GM19452 (cell line): Measurements from ENCODE around the gene ULK4.
"Not testable (repeated sequence)": the region's sequence is repeated elsewhere in the genome, so short reads cannot be mapped to it uniquely, and the experiment has no call there.

Experiments used
- ATAC-seq: cut with Tn5 transposase; IDR thresholded peaks from one replicate; pipeline ENCODE4 v1.9.1; 2021; ENCODE audit not compliant: unreplicated experiment

Gene ULK4

GRCh38 chr3:41695806-41696205 is 266.1 kb downstream of the ULK4 start:
- not testable (repeated sequence) for ATAC-seq

- ATAC-seq = no peak
Observed at GRCh38 chr3:41693799-41694198, 268.1 kb downstream of the ULK4 start.

GRCh38 chr3:41690766-41691563 is 270.9 kb downstream of the ULK4 start:
- no peak for ATAC-seq

GRCh38 chr3:41688595-41689380 is 273.1 kb downstream of the ULK4 start:
- ATAC-seq = no peak

GRCh38 chr3:41684797-41685735 is 276.8 kb downstream of the ULK4 start:
- ATAC-seq = no peak

GRCh38 chr3:41683666-41684350 is 278.1 kb downstream of the ULK4 start:
- no peak for ATAC-seq

- no peak for ATAC-seq
Observed at GRCh38 chr3:41682996-41683395, 278.9 kb downstream of the ULK4 start.

- ATAC-seq = no peak
Observed at GRCh38 chr3:41682382-41682781, 279.5 kb downstream of the ULK4 start.

GRCh38 chr3:41681479-41681878 is 280.4 kb downstream of the ULK4 start:
- no peak for ATAC-seq

GRCh38 chr3:41679374-41679773 is 282.5 kb downstream of the ULK4 start:
- ATAC-seq = no peak

GRCh38 chr3:41675102-41675501 is 286.8 kb downstream of the ULK4 start:
- not testable (repeated sequence) for ATAC-seq

GRCh38 chr3:41674449-41674848 is 287.5 kb downstream of the ULK4 start:
- ATAC-seq = no peak

GRCh38 chr3:41673650-41674049 is 288.3 kb downstream of the ULK4 start:
- ATAC-seq = no peak

GRCh38 chr3:41668379-41668778 is 293.5 kb downstream of the ULK4 start:
- ATAC-seq = no peak

GRCh38 chr3:41662288-41662687 is 299.6 kb downstream of the ULK4 start:
- ATAC-seq = no peak

GRCh38 chr3:41661796-41662195 is 300.1 kb downstream of the ULK4 start:
- ATAC-seq = no peak

GRCh38 chr3:41660510-41660909 is 301.4 kb downstream of the ULK4 start:
- no peak for ATAC-seq

GRCh38 chr3:41653571-41654239 is 308.2 kb downstream of the ULK4 start:
- ATAC-seq = no peak

GRCh38 chr3:41652931-41653330 is 309.0 kb downstream of the ULK4 start:
- ATAC-seq = no peak

GRCh38 chr3:41652506-41652905 is 309.4 kb downstream of the ULK4 start:
- no peak for ATAC-seq
